Parathyroid adenoma (tissue), 2 donors: ENCODE measurements around the gene ZNRF3.

Source experiments
- H2AFZ ChIP-seq: fragments of 300-600 bp; sonication (generic); one replicate; pipeline ENCODE4 v1.7.0; 2017; ENCODE audit warnings: antibody characterized with exemption, mild to moderate bottlenecking
- H3K27ac ChIP-seq: fragments of 300-600 bp; sonication (generic); one replicate; pipeline ENCODE4 v1.7.0; 2017
- H3K27me3 ChIP-seq: fragments of 300-600 bp; sonication (generic); one replicate; pipeline ENCODE4 v1.7.0; 2017; ENCODE audit warnings: low read length; ENCODE audit not compliant: control insufficient read depth, insufficient read depth
- H3K36me3 ChIP-seq: fragments of 300-600 bp; sonication (generic); one replicate; pipeline ENCODE4 v1.7.0; 2017; ENCODE audit warnings: low read length; ENCODE audit not compliant: control insufficient read depth, insufficient read depth
- H3K4me1 ChIP-seq: fragments of 300-600 bp; sonication (generic); one replicate; pipeline ENCODE4 v1.7.0; 2017; ENCODE audit warnings: control low read depth
- H3K4me2 ChIP-seq: fragments of 300-600 bp; sonication (generic); one replicate; pipeline ENCODE4 v1.7.0; 2017; ENCODE audit warnings: low read length
- H3K4me3 ChIP-seq: fragments of 300-600 bp; sonication (generic); one replicate; pipeline ENCODE4 v1.7.0; 2017; ENCODE audit warnings: low read depth, low read length
- H3K79me2 ChIP-seq: fragments of 300-600 bp; sonication (generic); one replicate; pipeline ENCODE4 v1.7.0; 2017; ENCODE audit warnings: control low read depth
- H3K9ac ChIP-seq: fragments of 300-600 bp; sonication (generic); one replicate; pipeline ENCODE4 v1.7.0; 2017; ENCODE audit warnings: mild to moderate bottlenecking
- H3K9me3 ChIP-seq: fragments of 300-600 bp; sonication (generic); one replicate; pipeline ENCODE4 v1.7.0; 2017; ENCODE audit warnings: low read length; ENCODE audit not compliant: control insufficient read depth
- TF ChIP-seq, protein P1 (sequence below): fragments of 300-600 bp; sonication (generic); IDR thresholded peaks from one replicate; pipeline ENCODE4 v1.7.0; 2017; ENCODE audit warnings: antibody characterized with exemption, mild to moderate bottlenecking
- donor health status: primary hyperparathyroidism.

Gene ZNRF3

DNA sequence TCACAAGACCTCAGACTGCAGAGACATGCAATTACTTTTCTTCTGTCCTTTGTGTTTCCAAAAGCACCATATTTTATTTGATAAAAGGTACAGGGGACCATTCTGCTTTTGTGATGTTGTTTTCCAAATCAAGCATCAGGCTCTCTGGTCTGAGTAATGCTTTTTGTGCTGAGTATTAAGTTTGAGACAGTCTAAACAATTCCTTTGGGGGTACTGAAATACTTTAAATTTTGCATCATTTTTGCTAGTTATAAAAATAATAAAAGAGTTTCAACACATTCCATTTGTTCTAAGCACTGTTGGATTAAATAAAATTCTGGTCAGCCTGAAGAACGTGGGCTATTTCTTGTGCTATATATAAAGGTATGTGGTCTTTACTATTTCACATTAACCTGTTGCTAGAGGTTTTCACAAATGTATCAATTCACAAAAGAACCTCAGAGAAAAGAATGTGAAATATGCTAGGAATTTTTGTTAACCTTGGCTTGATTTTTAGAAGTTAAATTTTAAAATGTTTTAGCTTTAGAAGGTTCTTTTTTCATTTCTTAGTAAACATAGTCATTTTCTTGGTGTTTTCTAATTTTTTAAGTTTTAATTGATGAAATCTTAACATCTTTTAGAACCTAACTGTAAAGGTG is 116.7 kb downstream of the ZNRF3 start:
- TF ChIP-seq, protein P1, sequence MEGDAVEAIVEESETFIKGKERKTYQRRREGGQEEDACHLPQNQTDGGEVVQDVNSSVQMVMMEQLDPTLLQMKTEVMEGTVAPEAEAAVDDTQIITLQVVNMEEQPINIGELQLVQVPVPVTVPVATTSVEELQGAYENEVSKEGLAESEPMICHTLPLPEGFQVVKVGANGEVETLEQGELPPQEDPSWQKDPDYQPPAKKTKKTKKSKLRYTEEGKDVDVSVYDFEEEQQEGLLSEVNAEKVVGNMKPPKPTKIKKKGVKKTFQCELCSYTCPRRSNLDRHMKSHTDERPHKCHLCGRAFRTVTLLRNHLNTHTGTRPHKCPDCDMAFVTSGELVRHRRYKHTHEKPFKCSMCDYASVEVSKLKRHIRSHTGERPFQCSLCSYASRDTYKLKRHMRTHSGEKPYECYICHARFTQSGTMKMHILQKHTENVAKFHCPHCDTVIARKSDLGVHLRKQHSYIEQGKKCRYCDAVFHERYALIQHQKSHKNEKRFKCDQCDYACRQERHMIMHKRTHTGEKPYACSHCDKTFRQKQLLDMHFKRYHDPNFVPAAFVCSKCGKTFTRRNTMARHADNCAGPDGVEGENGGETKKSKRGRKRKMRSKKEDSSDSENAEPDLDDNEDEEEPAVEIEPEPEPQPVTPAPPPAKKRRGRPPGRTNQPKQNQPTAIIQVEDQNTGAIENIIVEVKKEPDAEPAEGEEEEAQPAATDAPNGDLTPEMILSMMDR = no peak
- H3K36me3 ChIP-seq = no peaks in the 10 kb centered on the region
- H3K27me3 ChIP-seq = no peaks in the 10 kb centered on the region
- H2AFZ ChIP-seq = no peak overlapping the region
- no peaks in the 10 kb centered on the region for H3K79me2 ChIP-seq
- H3K27ac ChIP-seq = no peak overlapping the region
- H3K4me2 ChIP-seq = no peak overlapping the region
- H3K4me3 ChIP-seq = no peak overlapping the region
- H3K9me3 ChIP-seq = no peaks in the 10 kb centered on the region
- peaks cover 8% of the 10 kb centered on the region for H3K4me1 ChIP-seq
- H3K9ac ChIP-seq = no peak overlapping the region

- H3K36me3 ChIP-seq = no peaks in the 10 kb centered on the region
- H3K4me3 ChIP-seq = no peak overlapping the region
- TF ChIP-seq, protein P1 = no peak
- no peaks in the 10 kb centered on the region for H3K9me3 ChIP-seq
- no peak overlapping the region for H2AFZ ChIP-seq
- H3K79me2 ChIP-seq = no peaks in the 10 kb centered on the region
- H3K9ac ChIP-seq = no peak overlapping the region
- peaks cover 10% of the 10 kb centered on the region for H3K4me1 ChIP-seq
- no peak overlapping the region for H3K27ac ChIP-seq
- H3K4me2 ChIP-seq = no peak overlapping the region
- H3K27me3 ChIP-seq = no peaks in the 10 kb centered on the region
Measured at GRCh38 chr22:29000641-29001040, 117.3 kb downstream of the ZNRF3 start.

DNA sequence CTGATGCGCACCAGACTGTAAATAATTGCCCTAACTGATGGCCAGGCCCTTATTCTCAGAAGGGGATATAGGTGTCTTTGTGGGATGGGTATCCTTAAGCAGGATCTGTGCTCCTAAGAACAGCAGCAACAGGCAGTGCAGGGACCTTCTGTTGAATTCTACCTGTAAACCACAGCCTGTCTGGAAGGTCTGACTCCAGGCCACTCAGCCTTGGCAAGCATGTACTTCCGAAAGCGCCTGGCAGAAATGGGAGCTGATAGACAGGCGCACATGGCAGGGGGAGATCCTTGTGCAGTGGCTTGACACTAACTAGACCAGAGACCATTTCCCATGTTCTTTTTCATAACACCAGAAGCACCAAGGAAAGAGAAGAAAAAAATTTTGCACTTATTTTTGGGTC is 119.2 kb downstream of the ZNRF3 start:
- Histone ChIP-seq H3K36me3 (no peaks in the 10 kb centered on the region), H3K27ac (no peak overlapping the region), H3K79me2 (no peaks in the 10 kb centered on the region), H3K9ac (no peak overlapping the region), H3K4me3 (no peak overlapping the region), H3K27me3 (no peaks in the 10 kb centered on the region), H3K4me1 (peaks cover 10% of the 10 kb centered on the region), H3K9me3 (no peaks in the 10 kb centered on the region), H2AFZ (no peak overlapping the region), H3K4me2 (no peak overlapping the region)
- TF ChIP-seq, protein P1 = no peak

- H3K9ac ChIP-seq = no peak overlapping the region
- TF ChIP-seq, protein P1 = no peak
Measured at GRCh38 chr22:29003552-29003951, 120.2 kb downstream of the ZNRF3 start.

GRCh38 chr22:29003975-29004646 is 120.7 kb downstream of the ZNRF3 start:
- H3K9ac ChIP-seq = no peak overlapping the region
- peak overlapping the region; percentile 81 for H3K27ac ChIP-seq
- peak overlapping the region; percentile 69 for H2AFZ ChIP-seq
- H3K36me3 ChIP-seq = no peaks in the 10 kb centered on the region
- peaks cover 10% of the 10 kb centered on the region for H3K4me1 ChIP-seq
- H3K79me2 ChIP-seq = no peaks in the 10 kb centered on the region
- TF ChIP-seq, protein P1 = no peak
- H3K27me3 ChIP-seq = no peaks in the 10 kb centered on the region
- H3K4me2 ChIP-seq = peak overlapping the region; percentile 64
- H3K4me3 ChIP-seq = peak overlapping the region; percentile 17
- no peaks in the 10 kb centered on the region for H3K9me3 ChIP-seq

More at GRCh38 chr22:29003552-29003951, 120.2 kb downstream of the ZNRF3 start:
- peak overlapping the region; percentile 81 for H3K27ac ChIP-seq
- H3K79me2 ChIP-seq = no peaks in the 10 kb centered on the region
- H3K4me1 ChIP-seq = peaks cover 10% of the 10 kb centered on the region
- H3K27me3 ChIP-seq = no peaks in the 10 kb centered on the region
- H3K9me3 ChIP-seq = no peaks in the 10 kb centered on the region
- no peak overlapping the region for H3K4me2 ChIP-seq
- H3K36me3 ChIP-seq = no peaks in the 10 kb centered on the region
- no peak overlapping the region for H3K4me3 ChIP-seq
- no peak overlapping the region for H2AFZ ChIP-seq
